Activated CD8-positive, alpha-beta memory T cell treated with anti-CD3 and anti-CD28 coated beads, Interleukin-2, amount 50 U/mL, for 48 hours (primary cell): Measurements from ENCODE around the gene BRI3.

Source experiments
- DNase-seq: peaks from one replicate; pipeline ENCODE4 v3.0.0-alpha.2; 2020

The BRI3 gene

GRCh38 chr7:98280791-98281756, at the start of gene BRI3:
Gene BRI3 (plus strand): TSS chr7:98281686. CDS start chr7:98281796, 110 bp downstream.
- DNase-seq = peak; percentile 93

- no peak for DNase-seq
These were observed 49.3 kb upstream of the BRI3 start for GRCh38 chr7:98232263-98232585.

GRCh38 chr7:98232799-98233198, 48.7 kb upstream of the BRI3 start:
- no peak for DNase-seq

GRCh38 chr7:98233219-98234070, 48.0 kb upstream of the BRI3 start:
- DNase-seq = no peak

GRCh38 chr7:98234429-98235147, 46.9 kb upstream of the BRI3 start:
- DNase-seq = no peak

- DNase-seq = no peak
These were observed 45.6 kb upstream of the BRI3 start for GRCh38 chr7:98235901-98236300.

GRCh38 chr7:98236355-98237185, 44.9 kb upstream of the BRI3 start:
- DNase-seq = no peak

GRCh38 chr7:98238076-98238475, 43.4 kb upstream of the BRI3 start:
- DNase-seq = no peak

GRCh38 chr7:98238976-98239375, 42.5 kb upstream of the BRI3 start:
- no peak for DNase-seq

GRCh38 chr7:98240961-98241673, 40.4 kb upstream of the BRI3 start:
- DNase-seq = peak; percentile 60

- DNase-seq = no peak
These were observed 39.7 kb upstream of the BRI3 start for GRCh38 chr7:98241674-98242241.

GRCh38 chr7:98242342-98242741, 39.1 kb upstream of the BRI3 start:
- DNase-seq = no peak

- DNase-seq = no peak
These were observed 38.6 kb upstream of the BRI3 start for GRCh38 chr7:98242934-98243333.

GRCh38 chr7:98244871-98245270, 36.6 kb upstream of the BRI3 start:
- DNase-seq = no peak

- no peak for DNase-seq
These were observed 33.3 kb upstream of the BRI3 start for GRCh38 chr7:98248156-98248555.

- DNase-seq = no peak
These were observed 32.4 kb upstream of the BRI3 start for GRCh38 chr7:98249106-98249505.

- DNase-seq = peak; percentile 66
These were observed 30.7 kb upstream of the BRI3 start for GRCh38 chr7:98250789-98251188.

GRCh38 chr7:98251231-98251600, 30.3 kb upstream of the BRI3 start:
- no peak for DNase-seq

GRCh38 chr7:98251601-98252424, 29.7 kb upstream of the BRI3 start, which contains the start of gene TECPR1:
Gene TECPR1 (minus strand): TSS chr7:98252232. CDS start chr7:98246146, 6,086 bp downstream.
- peak; percentile 92 for DNase-seq

- no peak for DNase-seq
These were observed 28.9 kb upstream of the BRI3 start for GRCh38 chr7:98252425-98253054.
